Fibroblast of skin of back (primary cell): ENCODE results near the gene PEX10.

Experiments
- DNase-seq: peaks from one replicate; pipeline ENCODE4 v3.0.0-alpha.2; 2013

Gene PEX10

GRCh38 chr1:2422523-2422922 lies 10.2 kb upstream of the PEX10 start:
- no peak for DNase-seq

DNA sequence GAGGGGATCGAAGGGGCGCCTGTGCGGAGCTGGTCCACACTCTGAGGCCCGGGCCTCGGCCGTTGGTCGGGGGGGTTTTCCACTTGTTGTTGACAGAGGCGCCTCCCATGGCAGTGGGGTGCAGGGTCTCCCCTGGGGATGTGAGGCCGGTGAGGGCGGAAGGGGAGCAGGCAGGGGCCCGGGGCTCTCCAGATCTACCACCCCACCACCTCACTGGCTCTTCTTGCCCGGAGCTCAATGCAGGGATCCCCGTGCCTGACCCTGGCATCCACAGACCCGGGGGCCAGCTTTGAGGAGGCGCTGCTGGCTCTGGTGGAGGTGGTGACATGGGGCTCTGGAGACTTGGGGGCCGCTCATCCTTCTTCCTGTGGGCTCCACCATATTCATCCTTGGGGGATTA lies 7.1 kb upstream of the PEX10 start:
- no peak for DNase-seq

DNA sequence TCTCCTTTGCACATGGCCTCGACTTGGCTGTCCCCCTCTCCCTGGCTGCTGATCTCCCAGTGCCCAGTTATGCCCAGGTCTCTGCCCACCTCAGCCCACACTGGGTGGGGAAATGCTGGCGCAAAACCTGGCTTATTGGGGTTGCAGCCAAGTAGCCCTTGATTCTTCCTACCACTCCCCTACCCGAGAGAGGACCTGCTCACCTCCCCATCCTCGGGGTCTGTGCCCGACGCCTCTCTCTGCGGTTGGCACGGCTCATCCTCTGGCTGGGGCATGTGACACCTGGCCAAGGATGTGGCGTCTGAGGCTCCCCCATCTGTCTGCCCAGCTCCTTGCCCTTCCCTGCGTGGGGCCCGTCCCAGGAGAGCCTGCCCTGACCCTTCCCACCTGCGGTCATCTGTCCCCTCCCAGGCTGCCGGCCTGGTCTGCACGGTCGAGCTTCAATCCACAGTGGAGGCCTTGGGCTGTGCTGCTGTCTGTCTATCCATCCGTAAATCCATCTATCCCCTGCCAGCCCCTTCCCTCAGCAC lies 6.5 kb upstream of the PEX10 start:
- no peak for DNase-seq

GRCh38 chr1:2417833-2418225 lies 5.5 kb upstream of the PEX10 start:
- no peak for DNase-seq

DNA sequence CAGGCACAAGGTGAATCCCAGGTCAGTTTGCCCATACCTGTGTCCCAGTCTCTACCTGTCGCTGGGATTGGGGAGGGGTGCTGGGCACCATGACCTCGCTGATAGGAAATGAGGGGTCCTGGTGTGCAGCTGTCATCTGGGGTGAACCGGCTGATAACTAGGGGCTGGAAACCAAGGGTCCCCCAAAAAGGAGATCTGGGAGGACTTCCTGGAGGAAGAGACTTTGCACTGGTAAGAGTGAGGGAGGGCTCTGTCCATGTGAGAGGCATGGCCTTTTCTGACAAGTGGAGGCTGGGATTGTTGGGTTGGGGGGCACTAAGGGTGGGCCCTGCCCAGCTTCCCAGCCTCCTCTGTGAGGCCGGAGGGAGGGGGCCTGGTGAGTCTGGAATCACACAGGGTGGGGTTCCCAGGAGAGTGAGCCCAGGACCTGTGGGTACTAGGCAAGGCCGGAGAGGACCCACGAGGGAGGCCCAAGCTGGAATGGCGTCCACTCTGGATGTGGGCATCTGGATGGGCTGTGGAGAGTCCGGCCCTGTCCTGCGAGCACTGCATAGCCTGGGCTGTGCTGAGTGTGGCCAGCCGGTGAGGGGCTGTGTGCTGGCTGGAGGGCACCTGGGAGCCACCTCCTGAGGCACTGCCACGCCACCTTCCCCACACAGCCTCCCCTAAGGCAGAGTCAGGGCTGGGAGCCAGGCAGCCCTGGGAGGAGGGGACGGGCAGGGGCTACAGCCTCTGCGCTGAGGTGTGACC lies 4.9 kb upstream of the PEX10 start:
- no peak for DNase-seq

DNA sequence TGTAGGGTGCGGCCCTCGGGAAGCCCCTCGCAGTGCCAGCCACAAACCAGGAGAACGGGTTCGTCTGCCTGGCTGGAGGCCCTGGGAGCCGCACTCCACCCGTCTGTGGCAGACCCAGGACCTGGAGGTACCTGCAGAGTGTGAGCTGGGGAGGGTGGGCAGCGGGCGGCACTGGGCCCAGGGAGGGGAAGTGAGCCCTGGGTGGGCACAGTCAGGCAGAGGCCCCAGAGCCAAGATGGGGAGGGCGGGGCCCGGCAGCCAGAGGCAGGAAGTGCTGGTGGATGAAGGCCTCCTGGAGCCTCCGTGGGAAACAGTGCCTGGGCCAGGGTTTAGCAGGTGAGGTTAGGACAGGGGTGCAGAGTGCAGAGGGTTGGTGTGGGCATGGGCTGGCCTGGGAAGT lies 4.0 kb upstream of the PEX10 start:
- DNase-seq = no peak

DNA sequence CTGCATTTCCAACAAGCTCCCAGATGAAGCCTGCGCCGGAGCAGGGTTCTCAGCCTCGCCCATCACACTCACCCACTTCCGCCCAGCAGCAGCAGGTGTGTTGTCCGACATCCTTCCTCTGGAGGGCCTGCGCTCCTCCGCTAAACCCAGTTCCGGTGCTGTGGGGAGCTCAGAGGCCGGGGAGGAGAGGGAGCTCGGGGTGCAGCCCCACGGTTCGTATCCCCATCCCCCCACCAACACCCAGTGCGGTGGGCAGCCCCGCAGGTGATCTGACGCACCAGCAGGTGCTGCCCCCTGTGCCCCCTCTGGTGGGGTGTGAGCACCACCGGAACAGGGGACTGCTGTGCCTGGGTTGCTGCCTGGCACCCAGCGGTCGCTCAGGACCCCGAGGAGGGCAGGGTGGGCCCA lies 3.4 kb upstream of the PEX10 start:
- no peak for DNase-seq

DNA sequence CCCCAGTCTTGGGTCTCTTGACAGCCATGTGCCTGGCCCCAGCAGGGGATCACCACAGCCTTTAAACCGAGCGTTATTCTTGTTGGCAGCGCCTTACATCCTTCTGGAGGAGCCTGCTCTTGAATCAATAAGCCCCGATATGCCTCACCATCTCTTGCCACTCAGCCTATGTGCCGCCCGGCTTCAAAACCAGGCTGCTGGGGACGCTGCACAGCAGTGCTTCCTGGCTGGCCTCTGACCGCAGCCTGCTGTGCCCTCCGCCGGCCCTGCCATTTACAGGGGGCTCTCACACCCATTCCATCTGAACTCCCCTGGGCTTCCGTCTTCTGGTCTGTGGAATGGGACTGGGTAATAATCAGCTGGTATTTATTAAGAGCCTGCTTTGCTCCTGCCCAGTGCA lies 3.0 kb upstream of the PEX10 start:
- DNase-seq = no peak

DNA sequence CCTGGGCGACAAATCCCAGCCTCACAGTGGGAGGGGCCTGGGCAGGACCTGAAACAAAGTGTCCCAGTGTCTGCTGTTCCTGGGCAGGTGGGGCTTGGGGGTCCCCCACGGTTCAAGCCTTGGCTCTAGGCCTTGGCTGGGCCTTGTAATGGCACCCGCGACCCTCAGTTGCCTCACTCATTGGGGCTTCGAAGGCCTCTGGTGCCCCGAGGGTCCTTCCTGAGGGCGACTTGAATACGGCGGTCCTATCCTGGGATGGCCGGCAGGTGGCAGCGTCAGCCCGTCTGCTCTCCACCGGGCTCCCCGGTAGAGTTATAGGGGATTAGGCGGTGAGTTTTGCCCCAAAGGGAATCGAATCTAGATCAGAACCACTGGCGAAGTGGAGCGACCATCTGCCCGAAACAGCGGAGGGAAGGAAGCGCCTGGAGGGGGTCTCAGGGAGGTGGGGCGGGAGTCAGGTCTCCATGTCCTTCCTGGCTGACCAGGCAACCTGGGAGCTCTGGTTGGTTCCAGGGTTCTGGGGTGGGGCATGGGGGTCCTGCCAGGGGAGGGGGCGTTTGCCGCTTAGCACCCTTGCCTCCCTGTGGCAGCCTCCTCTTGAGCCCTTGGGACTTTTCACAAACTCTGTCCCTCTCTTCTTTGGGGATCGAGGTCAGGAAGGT lies 2.1 kb upstream of the PEX10 start:
- peak; percentile 57 for DNase-seq

GRCh38 chr1:2413495-2414296 lies 1.3 kb upstream of the PEX10 start:
- DNase-seq = no peak

DNA sequence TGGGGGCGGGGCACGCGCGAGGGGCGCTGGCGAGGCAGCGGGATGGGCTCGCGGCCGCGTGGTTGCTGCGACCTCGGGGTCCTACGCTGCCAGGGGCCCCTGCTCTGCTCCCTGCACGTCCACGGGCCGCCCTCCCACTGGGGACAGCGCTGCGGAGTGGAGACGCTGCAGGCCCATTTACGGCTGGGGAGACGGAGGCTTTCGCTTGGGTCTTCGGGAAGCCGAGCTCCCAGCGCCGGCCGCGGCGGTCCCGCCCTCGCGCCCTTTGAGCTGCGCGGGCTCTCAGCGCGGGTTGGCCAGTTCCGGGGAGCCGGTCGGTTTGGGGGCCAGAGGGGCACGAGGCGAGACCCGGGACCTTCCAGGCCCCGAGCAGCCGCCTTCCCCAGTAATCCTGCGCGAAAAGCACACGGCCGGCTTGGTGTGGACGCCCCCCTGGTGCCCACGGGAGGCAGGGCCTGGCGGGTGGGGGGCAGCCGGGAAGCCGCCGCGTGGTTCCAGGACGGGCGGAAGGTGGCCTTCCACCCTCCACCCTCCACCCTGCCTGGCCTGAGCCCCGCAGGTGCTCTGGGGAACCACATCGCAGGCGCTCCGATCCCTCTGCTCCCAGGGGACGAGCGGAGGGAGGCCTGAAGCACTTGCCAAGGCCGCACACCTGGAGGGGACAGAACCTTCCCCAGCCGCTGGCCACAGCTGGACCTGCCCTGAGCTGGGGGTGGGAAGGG lies 570 bp upstream of the PEX10 start:
- DNase-seq = no peak

DNA sequence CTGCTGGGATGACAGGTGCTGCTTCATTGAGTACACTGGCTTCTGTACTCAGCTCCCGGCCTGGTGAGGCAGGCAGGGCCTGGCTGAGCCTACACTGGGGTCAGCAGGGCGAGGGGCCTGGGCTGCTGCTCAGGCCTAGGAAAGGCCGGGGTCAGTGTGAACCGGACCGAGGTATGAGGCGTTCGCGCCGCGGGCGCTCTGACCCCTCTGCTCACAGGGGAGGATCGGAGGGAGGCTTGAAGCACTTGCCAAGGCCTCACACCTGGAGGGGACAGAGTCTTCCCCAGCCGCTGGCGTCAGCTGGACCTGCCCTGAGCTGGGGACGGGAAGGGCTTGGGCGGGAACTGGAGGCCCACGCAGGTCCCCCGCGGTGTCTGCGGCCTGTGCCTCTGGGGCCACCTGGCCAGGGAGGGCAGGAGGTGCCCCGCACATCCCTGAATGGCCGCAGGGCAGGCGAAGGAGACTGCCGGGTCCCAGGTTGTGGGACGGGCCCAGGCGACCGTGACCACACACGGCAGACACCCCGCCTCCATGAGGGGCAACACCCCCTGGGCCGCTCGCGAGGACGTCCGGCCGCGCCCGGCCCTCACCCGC lies 466 bp downstream of the PEX10 start:
- no peak for DNase-seq

GRCh38 chr1:2409745-2410144 lies 2.6 kb downstream of the PEX10 start:
- DNase-seq = no peak

- no peak for DNase-seq
Measured at GRCh38 chr1:2408859-2409276, 3.5 kb downstream of the PEX10 start.

GRCh38 chr1:2408456-2408855 lies 3.9 kb downstream of the PEX10 start:
- DNase-seq = no peak

DNA sequence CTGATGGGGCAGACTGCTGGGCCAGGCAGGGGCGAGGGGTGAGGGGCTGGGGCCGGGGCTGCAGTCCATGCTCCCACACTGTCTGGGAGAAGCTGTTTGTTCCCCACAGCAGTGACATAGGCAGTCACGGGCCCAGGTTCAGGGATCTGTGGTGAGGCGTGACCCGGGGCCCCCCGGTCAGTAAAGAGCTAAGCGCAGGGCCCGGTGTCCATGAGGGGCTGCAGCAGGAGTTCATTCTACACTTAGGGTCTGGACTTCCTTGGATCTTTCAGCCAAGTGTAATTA lies 4.4 kb downstream of the PEX10 start:
- no peak for DNase-seq

- no peak for DNase-seq
Measured at GRCh38 chr1:2407166-2407990, 5.0 kb downstream of the PEX10 start.

- DNase-seq = no peak
Measured at GRCh38 chr1:2406451-2407041, 5.8 kb downstream of the PEX10 start.

DNA sequence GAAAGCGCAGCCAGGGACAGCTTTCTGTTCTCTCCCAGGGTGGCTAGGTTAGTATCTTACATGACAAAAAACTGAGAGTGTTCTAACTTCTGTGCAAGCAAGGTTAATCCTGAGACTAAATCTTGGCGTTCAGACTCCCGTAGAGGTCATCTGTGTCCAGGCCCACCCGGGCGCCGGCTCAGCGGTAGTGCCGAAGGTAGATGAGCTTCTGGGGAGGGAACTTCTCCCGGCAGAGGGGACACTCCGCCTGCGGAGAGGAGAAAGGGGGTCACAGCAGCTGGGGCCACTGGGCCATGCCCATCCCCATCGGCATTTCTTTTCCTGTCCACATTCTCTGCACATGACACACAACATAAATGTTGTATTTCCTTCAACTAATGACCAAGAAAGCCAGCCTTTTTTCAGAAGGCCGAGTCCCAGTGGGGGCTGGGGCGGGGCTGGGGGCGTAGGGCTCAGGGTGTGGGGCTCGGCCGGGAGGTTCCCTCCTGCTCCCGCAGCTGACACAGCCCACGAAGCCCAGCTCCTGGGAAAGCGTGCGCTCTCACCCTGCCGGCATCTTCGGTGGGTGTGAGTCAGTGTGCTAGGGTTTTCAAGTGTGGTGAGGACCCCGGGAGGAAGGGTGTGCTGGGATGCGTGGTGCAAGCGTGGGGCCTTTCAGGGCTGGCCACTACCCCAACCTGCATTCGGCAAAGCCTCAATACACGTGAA lies 6.6 kb downstream of the PEX10 start:
- DNase-seq = peak; percentile 71

DNA sequence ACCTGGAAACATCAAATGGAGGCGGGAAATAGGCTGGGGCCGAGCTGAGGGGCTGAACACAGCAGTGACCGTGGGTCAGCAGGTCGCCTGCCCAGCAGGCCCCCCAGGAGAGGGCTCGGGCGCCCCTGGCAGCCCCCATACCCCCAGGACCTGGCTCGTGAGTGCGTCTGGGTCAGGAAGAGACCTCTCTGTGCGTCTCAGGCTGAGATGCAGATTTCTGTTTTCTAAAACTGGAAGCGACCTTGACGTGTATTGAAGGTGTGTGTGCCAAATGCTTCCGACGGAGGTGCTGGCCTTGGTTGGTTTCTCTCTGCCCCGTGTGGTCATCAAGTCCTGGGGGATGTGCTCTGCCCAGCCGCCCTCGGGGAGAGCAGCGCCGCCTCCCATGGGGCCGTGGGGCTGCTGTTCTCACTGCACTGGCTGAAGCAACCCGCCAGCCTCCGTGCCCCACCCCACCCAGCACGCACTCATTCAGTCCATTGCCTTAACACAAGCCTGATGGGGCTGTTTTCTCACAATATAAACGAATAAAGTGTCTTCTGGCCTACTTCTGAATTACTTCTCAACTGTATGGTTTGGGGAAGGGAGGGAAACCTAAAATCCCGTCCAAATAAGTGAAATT lies 7.4 kb downstream of the PEX10 start:
- peak; percentile 33 for DNase-seq
